ENCODE measurements around the gene YTHDC2. TPM values are rescaled to one million over a fixed set of nuclear protein-coding genes. Genes with fewer than 3 reads are reported as not detected.

YTHDC2 gene
- total RNA-seq, 3 donors from 2014 or later (not counting 1 experiment from before 2014, with no cell fraction given), result 37.7 to 38.8 (median 38.0) TPM

- Histone ChIP-seq H3K4me3 (ENCODE audit: low read length) (no peak overlapping the region), H3K4me1 (ENCODE audit: control insufficient read depth, insufficient read depth, low read length) (no peaks in the 10 kb centered on the region), H3K36me3 (ENCODE audit: control insufficient read depth, insufficient read depth, low read length) (peaks cover 61% of the 10 kb centered on the region), H3K9me3 (ENCODE audit: control insufficient read depth, insufficient read depth, low read length) (no peaks in the 10 kb centered on the region), H3K27me3 (ENCODE audit: control insufficient read depth, insufficient read depth, low read length) (no peaks in the 10 kb centered on the region), H3K27ac (ENCODE audit: low read length) (no peak overlapping the region)
- H3K27me3 Mint-ChIP-seq (ENCODE audit: low read depth in 2 of 2), result no peaks in the 10 kb centered on the region
- intact Hi-C loops (cut with micrococcal nuclease), result no loop called here
- TF ChIP-seq CTCF (IDR thresholded peaks at IDR 0.05), result no peak
- ATAC-seq (no peak), DNase-seq (no peak)
- H3K4me3 Mint-ChIP-seq, result no peak overlapping the region
- H3K9me3 Mint-ChIP-seq, result no peaks in the 10 kb centered on the region
- H3K27ac Mint-ChIP-seq, result no peak overlapping the region
- peaks cover 27% of the 10 kb centered on the region for H3K36me3 Mint-ChIP-seq
- no peaks in the 10 kb centered on the region for H3K4me1 Mint-ChIP-seq
Observed at GRCh38 chr5:113552620-113553019, 39.1 kb downstream of the YTHDC2 start.

GRCh38 chr5:113562828-113563400, 49.4 kb downstream of the YTHDC2 start:
- Histone ChIP-seq H3K4me3 (ENCODE audit: low read length) (no peak overlapping the region), H3K9me3 (ENCODE audit: control insufficient read depth, insufficient read depth, low read length) (no peaks in the 10 kb centered on the region), H3K36me3 (ENCODE audit: control insufficient read depth, insufficient read depth, low read length) (peaks cover 53% of the 10 kb centered on the region), H3K4me1 (ENCODE audit: control insufficient read depth, insufficient read depth, low read length) (no peaks in the 10 kb centered on the region), H3K27me3 (ENCODE audit: control insufficient read depth, insufficient read depth, low read length) (no peaks in the 10 kb centered on the region), H3K27ac (ENCODE audit: low read length) (no peak overlapping the region)
- peaks cover 8% of the 10 kb centered on the region for H3K36me3 Mint-ChIP-seq
- WGBS (ENCODE audit: insufficient coverage), result 100% methylated on average over 1 of the region's 3 CpGs
- no peak overlapping the region for H3K4me3 Mint-ChIP-seq
- DNase-seq (no peak), ATAC-seq (no peak)
- no peaks in the 10 kb centered on the region for H3K27me3 Mint-ChIP-seq (ENCODE audit: low read depth in 2 of 2)
- no peak for TF ChIP-seq CTCF (IDR thresholded peaks at IDR 0.05)
- H3K27ac Mint-ChIP-seq, result no peak overlapping the region
- intact Hi-C loops (cut with micrococcal nuclease), result no loop called here
- H3K9me3 Mint-ChIP-seq, result no peaks in the 10 kb centered on the region
- no peaks in the 10 kb centered on the region for H3K4me1 Mint-ChIP-seq

GRCh38 chr5:113569396-113569795, 55.9 kb downstream of the YTHDC2 start:
- intact Hi-C loops (cut with micrococcal nuclease), result no loop called here
- Mint-ChIP-seq H3K27ac (no peak overlapping the region), H3K36me3 (peaks cover 60% of the 10 kb centered on the region), H3K27me3 (ENCODE audit: low read depth in 2 of 2) (no peaks in the 10 kb centered on the region), H3K4me1 (peaks cover 15 to 32% of the 10 kb centered on the region in 2 donors), H3K4me3 (no peak overlapping the region), H3K9me3 (peaks cover 0 to 3% of the 10 kb centered on the region in 2 donors)
- DNase-seq (no peak), ATAC-seq (no peak)
- H3K9me3 ChIP-seq (ENCODE audit: control insufficient read depth, insufficient read depth, low read length), result no peaks in the 10 kb centered on the region
- H3K36me3 ChIP-seq (ENCODE audit: control insufficient read depth, insufficient read depth, low read length), result peaks cover 37% of the 10 kb centered on the region
- TF ChIP-seq CTCF (IDR thresholded peaks at IDR 0.05), result no peak
- no peak overlapping the region for H3K27ac ChIP-seq (ENCODE audit: low read length)
- 100% methylated on average over 5 of the region's 5 CpGs for WGBS (ENCODE audit: insufficient coverage)
- H3K4me1 ChIP-seq (ENCODE audit: control insufficient read depth, insufficient read depth, low read length), result peaks cover 3% of the 10 kb centered on the region
- no peaks in the 10 kb centered on the region for H3K27me3 ChIP-seq (ENCODE audit: control insufficient read depth, insufficient read depth, low read length)
- no peak overlapping the region for H3K4me3 ChIP-seq (ENCODE audit: low read length)

- no peak overlapping the region for H3K27ac ChIP-seq (ENCODE audit: low read length)
- ATAC-seq (no peak), DNase-seq (no peak)
- Mint-ChIP-seq H3K4me1 (peaks cover 27 to 32% of the 10 kb centered on the region in 2 donors), H3K27ac (no peak overlapping the region), H3K9me3 (peaks cover 0 to 3% of the 10 kb centered on the region in 2 donors), H3K27me3 (ENCODE audit: low read depth in 2 of 2) (no peaks in the 10 kb centered on the region), H3K4me3 (no peak overlapping the region), H3K36me3 (peaks cover 52% of the 10 kb centered on the region)
- H3K9me3 ChIP-seq (ENCODE audit: control insufficient read depth, insufficient read depth, low read length), result no peaks in the 10 kb centered on the region
- 95% methylated on average over 2 of the region's 2 CpGs for WGBS (ENCODE audit: insufficient coverage)
- no peak overlapping the region for H3K4me3 ChIP-seq (ENCODE audit: low read length)
- H3K36me3 ChIP-seq (ENCODE audit: control insufficient read depth, insufficient read depth, low read length), result peaks cover 26% of the 10 kb centered on the region
- intact Hi-C loops (cut with micrococcal nuclease), result no loop called here
- H3K4me1 ChIP-seq (ENCODE audit: control insufficient read depth, insufficient read depth, low read length), result peaks cover 3% of the 10 kb centered on the region
- H3K27me3 ChIP-seq (ENCODE audit: control insufficient read depth, insufficient read depth, low read length), result no peaks in the 10 kb centered on the region
- no peak for TF ChIP-seq CTCF (IDR thresholded peaks at IDR 0.05)
Observed at GRCh38 chr5:113572716-113573115, 59.2 kb downstream of the YTHDC2 start.

Data from natural killer cell (primary cell).